Activated CD4-positive, alpha-beta T cell treated with anti-CD3 and anti-CD28 coated beads, Interleukin-2, amount 10 ng/mL, durations not matched to agents 7 days and 5 days (primary cell): ENCODE results near the gene EPHB1. TPM values are rescaled to one million over a fixed set of nuclear protein-coding genes. Genes with fewer than 3 reads are reported as not detected.

Experiments
- CTCF ChIA-PET: fragments of 350-600 bp; sonication (Branson Sonifier 250); formaldehyde crosslinking; loops from one replicate; lab custom pipeline; 2021; ENCODE audit warnings: antibody characterized with exemption; lab: Charles Lee
- POLR2A ChIA-PET: fragments of 350-600 bp; sonication (Branson Sonifier 250); formaldehyde crosslinking; loops from one replicate; lab custom pipeline; 2021; ENCODE audit warnings: antibody characterized with exemption; lab: Charles Lee
- DNase-seq: peaks from one replicate; pipeline ENCODE4 v3.0.0-alpha.2; 2020
- H3K27ac Mint-ChIP-seq: one replicate; pipeline ENCODE4 v1.8.0; 2021; ENCODE audit warnings: mild to moderate bottlenecking, moderate library complexity, mixed read lengths
- H3K27me3 Mint-ChIP-seq: one replicate; pipeline ENCODE4 v1.8.0; 2021; ENCODE audit warnings: mixed read lengths
- H3K36me3 Mint-ChIP-seq: one replicate; pipeline ENCODE4 v1.8.0; 2021; ENCODE audit warnings: low read depth, mixed read lengths
- H3K4me1 Mint-ChIP-seq: one replicate; pipeline ENCODE4 v1.8.0; 2021; ENCODE audit warnings: mixed read lengths
- H3K4me3 Mint-ChIP-seq: one replicate; pipeline ENCODE4 v1.8.0; 2021; ENCODE audit warnings: mild to moderate bottlenecking, moderate library complexity, mixed read lengths
- H3K9me3 Mint-ChIP-seq: one replicate; pipeline ENCODE4 v1.8.0; 2021; ENCODE audit warnings: mixed read lengths
- total RNA-seq, 2 experiments: library from RNA; stranded (reverse); gene quantifications; one replicate each; pipeline ENCODE4 v1.2.3, GENCODE V29; 2021

Gene EPHB1
- total RNA-seq, 2 experiments from 2014 or later, result 1.2 to 1.8 TPM

- CTCF ChIA-PET, result no interaction called here
- Mint-ChIP-seq H3K27ac (no peak overlapping the region), H3K4me3 (no peak overlapping the region), H3K36me3 (no peaks in the 10 kb centered on the region), H3K27me3 (no peaks in the 10 kb centered on the region), H3K4me1 (no peaks in the 10 kb centered on the region), H3K9me3 (no peaks in the 10 kb centered on the region)
- no peak for DNase-seq
- POLR2A ChIA-PET, result no interaction called here
These were observed 284.0 kb downstream of the EPHB1 start for GRCh38 chr3:135079095-135079494.

DNA sequence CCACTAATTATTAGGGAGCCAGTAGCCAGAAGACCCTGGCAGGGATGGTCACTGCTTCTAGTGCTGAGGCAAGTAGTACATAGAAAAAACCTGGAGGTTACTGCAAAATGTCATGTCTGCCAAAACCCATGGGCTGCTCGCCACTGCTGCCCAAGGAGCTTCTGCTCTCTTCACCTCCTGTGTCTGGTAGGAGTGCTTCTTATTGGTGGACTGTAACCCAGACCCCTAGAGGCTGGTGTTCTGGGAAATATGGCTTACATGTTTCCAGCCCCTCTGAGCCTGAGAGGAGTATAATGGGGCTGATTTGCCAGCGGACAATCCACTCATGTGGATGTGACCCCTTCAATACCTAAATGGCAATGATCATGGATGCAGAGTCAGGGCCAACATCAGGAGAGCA is 286.4 kb downstream of the EPHB1 start:
- no peak overlapping the region for H3K27ac Mint-ChIP-seq

GRCh38 chr3:135081856-135082434 is 286.9 kb downstream of the EPHB1 start:
- DNase-seq, result no peak

More for the DNA sequence above, 286.4 kb downstream of the EPHB1 start:
- H3K27me3 Mint-ChIP-seq, result no peaks in the 10 kb centered on the region
- H3K4me1 Mint-ChIP-seq, result no peaks in the 10 kb centered on the region
- no peaks in the 10 kb centered on the region for H3K9me3 Mint-ChIP-seq
- ChIA-PET CTCF (no interaction called here), POLR2A (no interaction called here)
- no peaks in the 10 kb centered on the region for H3K36me3 Mint-ChIP-seq
- no peak overlapping the region for H3K4me3 Mint-ChIP-seq
- no peak for DNase-seq

DNA sequence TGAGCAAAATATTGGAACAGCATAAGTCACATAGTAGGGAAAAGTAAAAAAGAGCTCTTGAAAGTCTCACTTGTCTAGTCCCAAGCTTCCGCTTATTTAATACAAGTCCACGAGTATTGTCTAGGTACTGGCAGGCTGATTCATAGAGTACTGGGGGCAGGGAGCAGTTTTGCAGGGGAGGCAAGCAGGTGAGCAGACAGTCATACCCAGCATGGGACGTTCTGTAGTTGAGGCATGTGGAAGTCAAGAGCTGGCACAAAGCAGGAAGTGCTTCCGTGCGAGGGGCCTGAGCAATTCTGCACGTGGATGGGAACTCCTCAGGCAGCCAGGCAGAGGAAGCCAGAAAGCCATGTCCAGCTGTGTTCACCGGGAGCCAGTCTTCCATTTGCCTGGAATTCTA is 287.6 kb downstream of the EPHB1 start:
- DNase-seq, result no peak
- H3K36me3 Mint-ChIP-seq, result no peaks in the 10 kb centered on the region
- H3K4me1 Mint-ChIP-seq, result no peaks in the 10 kb centered on the region
- ChIA-PET CTCF (no interaction called here), POLR2A (no interaction called here)
- no peaks in the 10 kb centered on the region for H3K27me3 Mint-ChIP-seq
- no peak overlapping the region for H3K27ac Mint-ChIP-seq
- H3K4me3 Mint-ChIP-seq, result no peak overlapping the region
- H3K9me3 Mint-ChIP-seq, result no peaks in the 10 kb centered on the region

More at GRCh38 chr3:135081856-135082434, 286.9 kb downstream of the EPHB1 start:
- ChIA-PET POLR2A (no interaction called here), CTCF (no interaction called here)
- Mint-ChIP-seq H3K4me1 (no peaks in the 10 kb centered on the region), H3K27me3 (no peaks in the 10 kb centered on the region), H3K4me3 (no peak overlapping the region), H3K9me3 (no peaks in the 10 kb centered on the region), H3K27ac (no peak overlapping the region), H3K36me3 (no peaks in the 10 kb centered on the region)

DNA sequence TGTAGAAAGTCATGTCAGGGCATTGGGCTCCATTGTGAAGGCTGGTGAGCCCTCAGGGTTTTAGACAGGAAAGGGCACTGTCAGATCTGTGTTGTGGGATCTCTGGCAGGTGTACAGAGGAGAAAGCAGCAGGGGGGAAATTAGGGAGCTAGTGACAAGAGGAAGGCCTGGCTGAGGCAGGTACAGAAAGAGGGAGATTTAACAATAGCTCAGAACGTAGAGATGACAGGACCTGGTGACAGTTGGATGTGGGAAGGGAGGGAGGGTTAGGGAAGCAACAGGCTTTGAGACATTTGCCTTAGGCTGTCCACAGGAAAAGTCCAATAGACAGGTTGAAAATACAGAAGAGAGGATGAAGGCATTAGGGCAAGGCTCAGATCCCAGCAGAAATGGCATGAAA is 288.1 kb downstream of the EPHB1 start:
- no peaks in the 10 kb centered on the region for H3K9me3 Mint-ChIP-seq
- H3K4me3 Mint-ChIP-seq, result no peak overlapping the region
- H3K4me1 Mint-ChIP-seq, result no peaks in the 10 kb centered on the region
- CTCF ChIA-PET, result no interaction called here
- no peak for DNase-seq
- POLR2A ChIA-PET, result no interaction called here
- H3K27ac Mint-ChIP-seq, result no peak overlapping the region
- H3K36me3 Mint-ChIP-seq, result no peaks in the 10 kb centered on the region
- H3K27me3 Mint-ChIP-seq, result no peaks in the 10 kb centered on the region

- Mint-ChIP-seq H3K36me3 (no peaks in the 10 kb centered on the region), H3K4me3 (no peak overlapping the region), H3K27me3 (peaks cover 2% of the 10 kb centered on the region), H3K9me3 (no peaks in the 10 kb centered on the region), H3K4me1 (no peaks in the 10 kb centered on the region), H3K27ac (no peak overlapping the region)
- ChIA-PET CTCF (interaction anchor here (0.9 kb wide), 1 partner anchor 20 kb away, joined by 3 read pairs; no protein-coding TSS in a partner anchor), POLR2A (no interaction called here)
- no peak for DNase-seq
These were observed 288.7 kb downstream of the EPHB1 start for GRCh38 chr3:135083756-135084155.

DNA sequence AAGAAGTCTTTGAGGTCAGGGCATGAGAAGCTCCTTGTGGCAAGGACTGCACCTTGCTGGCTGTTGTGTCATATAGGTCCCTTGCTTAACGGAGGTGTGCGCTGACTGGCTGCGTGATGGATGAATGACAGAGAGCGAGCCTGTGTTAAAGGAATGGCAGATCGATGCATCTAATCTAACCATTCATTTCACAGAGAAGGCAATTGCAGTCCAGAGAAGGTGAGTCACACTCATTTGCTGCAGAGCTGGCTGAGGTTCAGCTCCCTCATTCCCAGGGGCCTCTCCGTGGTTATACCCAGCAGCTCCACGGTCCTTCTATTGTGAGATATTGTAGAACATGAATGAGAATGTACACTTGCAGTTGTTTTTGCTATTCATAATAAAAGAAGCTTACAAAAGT is 289.3 kb downstream of the EPHB1 start:
- H3K27me3 Mint-ChIP-seq, result peaks cover 2% of the 10 kb centered on the region
- H3K27ac Mint-ChIP-seq, result no peak overlapping the region
- no peaks in the 10 kb centered on the region for H3K4me1 Mint-ChIP-seq
- POLR2A ChIA-PET, result no interaction called here
- no peak overlapping the region for H3K4me3 Mint-ChIP-seq
- CTCF ChIA-PET, result interaction anchor here (0.9 kb wide), 1 partner anchor 19 kb away, joined by 3 read pairs; no protein-coding TSS in a partner anchor
- no peak for DNase-seq
- H3K36me3 Mint-ChIP-seq, result no peaks in the 10 kb centered on the region
- H3K9me3 Mint-ChIP-seq, result no peaks in the 10 kb centered on the region

DNA sequence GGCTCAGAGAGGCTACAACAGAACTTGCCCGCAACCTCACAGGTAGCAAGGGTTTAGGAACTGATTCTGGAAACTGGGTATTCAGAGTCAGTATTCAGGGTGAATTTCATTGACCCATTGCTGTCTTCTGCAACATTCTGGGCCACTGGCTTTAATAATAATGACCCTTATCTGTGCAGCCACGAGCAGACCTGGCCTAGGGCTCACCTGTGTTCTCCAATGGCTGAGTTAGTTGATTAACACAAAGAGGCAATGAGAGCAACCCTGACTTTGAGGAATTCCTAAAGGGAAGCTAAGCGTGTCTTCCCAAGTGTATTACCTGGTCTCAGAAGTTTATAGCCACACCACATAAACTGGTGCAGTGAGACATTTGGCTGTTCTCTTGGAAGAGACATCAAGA is 289.9 kb downstream of the EPHB1 start:
- CTCF ChIA-PET, result no interaction called here
- H3K27me3 Mint-ChIP-seq, result peaks cover 2% of the 10 kb centered on the region
- no peaks in the 10 kb centered on the region for H3K36me3 Mint-ChIP-seq
- H3K9me3 Mint-ChIP-seq, result no peaks in the 10 kb centered on the region
- no peak overlapping the region for H3K27ac Mint-ChIP-seq
- DNase-seq, result no peak
- no peak overlapping the region for H3K4me3 Mint-ChIP-seq
- no peaks in the 10 kb centered on the region for H3K4me1 Mint-ChIP-seq
- POLR2A ChIA-PET, result no interaction called here

DNA sequence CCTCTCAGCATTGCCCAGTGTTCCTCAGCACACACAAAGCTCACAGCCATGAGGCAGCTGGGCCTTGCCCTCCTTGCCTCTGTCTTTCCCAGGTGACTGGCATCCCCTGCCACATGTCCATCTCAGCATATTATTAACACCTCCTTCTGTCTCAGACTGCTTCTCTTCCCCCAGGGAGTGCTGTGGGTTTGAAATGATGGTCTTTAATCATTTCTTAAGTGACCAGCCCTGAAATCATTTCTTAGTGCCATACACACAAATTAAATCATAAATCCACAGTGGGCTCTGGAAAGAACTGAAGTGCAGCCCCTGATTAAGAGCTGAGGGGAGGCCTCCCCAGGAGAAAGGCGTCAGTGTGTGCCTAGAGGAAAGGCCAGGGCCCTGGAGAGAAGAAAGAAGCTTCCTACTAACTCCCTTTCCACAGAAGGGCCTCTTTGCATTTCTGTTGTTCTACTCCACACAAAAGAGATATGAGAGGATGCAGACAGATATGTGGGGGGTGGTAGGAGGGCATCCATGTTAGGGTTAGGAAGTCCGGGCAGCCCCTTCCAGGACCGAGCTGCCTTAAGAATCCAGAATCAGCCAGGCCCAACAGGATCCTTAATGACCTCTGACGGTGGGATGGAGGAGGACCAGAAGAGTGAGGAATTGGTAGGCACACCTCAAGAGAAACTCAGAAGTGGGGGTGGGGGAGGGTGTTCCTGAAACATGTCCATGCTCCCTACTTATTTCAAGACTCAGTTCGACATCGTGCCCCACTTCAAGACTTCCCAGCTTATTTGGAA is 290.8 kb downstream of the EPHB1 start:
- POLR2A ChIA-PET, result no interaction called here
- no peak overlapping the region for H3K4me3 Mint-ChIP-seq
- H3K4me1 Mint-ChIP-seq, result no peaks in the 10 kb centered on the region
- no peaks in the 10 kb centered on the region for H3K9me3 Mint-ChIP-seq
- no peak for DNase-seq
- no peak overlapping the region for H3K27ac Mint-ChIP-seq
- CTCF ChIA-PET, result no interaction called here
- no peaks in the 10 kb centered on the region for H3K36me3 Mint-ChIP-seq
- peaks cover 2% of the 10 kb centered on the region for H3K27me3 Mint-ChIP-seq

- ChIA-PET CTCF (no interaction called here), POLR2A (no interaction called here)
- DNase-seq, result no peak
- Mint-ChIP-seq H3K4me3 (no peak overlapping the region), H3K4me1 (no peaks in the 10 kb centered on the region), H3K27ac (no peak overlapping the region), H3K36me3 (no peaks in the 10 kb centered on the region), H3K9me3 (no peaks in the 10 kb centered on the region), H3K27me3 (peaks cover 2% of the 10 kb centered on the region)
These were observed 292.7 kb downstream of the EPHB1 start for GRCh38 chr3:135087782-135088181.

DNA sequence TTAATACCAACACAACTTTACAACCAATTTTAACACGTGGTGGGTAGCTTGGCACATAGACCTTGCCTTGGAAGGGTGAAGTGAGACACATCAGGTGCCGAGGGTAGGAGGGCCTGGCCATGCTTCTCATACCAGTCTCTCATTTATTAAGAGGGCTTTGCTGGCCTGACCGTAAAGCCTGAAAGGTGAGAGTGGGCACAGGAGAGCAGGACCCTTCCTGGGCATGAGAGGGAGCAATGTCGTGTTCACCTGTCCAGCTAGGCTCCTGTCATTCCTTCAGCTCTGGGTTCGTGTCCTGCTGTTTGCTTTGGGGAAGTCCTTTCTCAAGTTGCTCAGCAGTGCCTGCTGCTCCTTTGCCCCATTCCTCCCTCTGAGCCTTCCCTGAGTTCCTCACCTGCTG is 294.4 kb downstream of the EPHB1 start:
- Mint-ChIP-seq H3K4me1 (no peaks in the 10 kb centered on the region), H3K27me3 (peaks cover 2% of the 10 kb centered on the region), H3K4me3 (no peak overlapping the region), H3K9me3 (no peaks in the 10 kb centered on the region), H3K36me3 (no peaks in the 10 kb centered on the region), H3K27ac (no peak overlapping the region)
- ChIA-PET POLR2A (no interaction called here), CTCF (no interaction called here)
- DNase-seq, result no peak

GRCh38 chr3:135090020-135090717 is 295.1 kb downstream of the EPHB1 start:
- no peaks in the 10 kb centered on the region for H3K9me3 Mint-ChIP-seq
- POLR2A ChIA-PET, result no interaction called here
- CTCF ChIA-PET, result no interaction called here
- no peak overlapping the region for H3K4me3 Mint-ChIP-seq
- no peaks in the 10 kb centered on the region for H3K4me1 Mint-ChIP-seq
- peaks cover 2% of the 10 kb centered on the region for H3K27me3 Mint-ChIP-seq
- no peaks in the 10 kb centered on the region for H3K36me3 Mint-ChIP-seq
- no peak for DNase-seq
- no peak overlapping the region for H3K27ac Mint-ChIP-seq

- no peak for DNase-seq
- no peak overlapping the region for H3K27ac Mint-ChIP-seq
- H3K36me3 Mint-ChIP-seq, result no peaks in the 10 kb centered on the region
- no peak overlapping the region for H3K4me3 Mint-ChIP-seq
- H3K9me3 Mint-ChIP-seq, result no peaks in the 10 kb centered on the region
- CTCF ChIA-PET, result no interaction called here
- POLR2A ChIA-PET, result no interaction called here
- H3K27me3 Mint-ChIP-seq, result peaks cover 2% of the 10 kb centered on the region
- no peaks in the 10 kb centered on the region for H3K4me1 Mint-ChIP-seq
These were observed 296.9 kb downstream of the EPHB1 start for GRCh38 chr3:135091946-135092345.
